HG03039 (cell line): Measurements from ENCODE around the gene ZNF777.
"Not testable (repeated sequence)": the region's sequence is repeated elsewhere in the genome, so short reads cannot be mapped to it uniquely, and the experiment has no call there.

ENCODE experiments used
- ATAC-seq: cut with Tn5 transposase; IDR thresholded peaks from one replicate; pipeline ENCODE4 v1.9.1; 2021; ENCODE audit warnings: mild to moderate bottlenecking, moderate library complexity; ENCODE audit not compliant: unreplicated experiment

Gene ZNF777

GRCh38 chr7:149455175-149455950 is 5.5 kb downstream of the ZNF777 start:
- no peak for ATAC-seq

DNA sequence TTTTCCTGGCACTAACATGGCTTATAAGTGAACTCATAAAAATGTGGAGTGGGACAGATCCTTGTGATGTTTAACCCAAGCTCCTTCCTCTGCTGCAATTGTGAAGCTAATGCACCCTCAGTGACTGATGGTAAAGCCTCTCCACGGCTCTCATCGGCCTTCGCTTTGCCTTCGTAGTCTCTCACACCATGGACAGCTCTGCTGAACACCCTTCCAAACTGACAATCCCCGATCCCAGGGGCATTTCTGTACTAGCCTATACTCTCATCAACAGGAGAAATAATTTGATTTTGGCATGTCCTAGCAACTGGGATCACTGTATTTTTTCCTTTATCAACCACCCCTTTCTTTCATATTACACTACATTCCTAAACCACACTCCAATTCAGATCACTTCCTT is 6.1 kb downstream of the ZNF777 start:
- ATAC-seq = no peak

DNA sequence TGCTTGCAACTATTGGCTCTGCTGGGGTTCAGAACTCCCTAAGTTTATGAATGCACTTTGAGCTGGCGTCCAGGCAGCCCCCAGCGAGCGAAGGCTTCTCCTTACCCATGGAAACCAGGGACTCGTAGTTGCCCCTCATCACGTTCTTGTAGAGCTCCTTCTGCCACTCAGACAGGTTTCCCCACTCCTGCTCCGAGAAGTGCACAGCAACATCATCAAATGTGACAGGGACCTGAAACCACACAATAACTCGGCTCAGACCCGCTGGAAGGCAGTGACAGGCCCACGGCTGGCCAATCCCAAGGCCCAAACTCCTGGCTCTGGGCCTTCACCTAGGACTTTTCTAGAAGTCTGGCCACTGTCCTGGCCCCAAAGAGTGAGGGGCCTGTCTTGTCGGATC is 6.9 kb downstream of the ZNF777 start:
- ATAC-seq = no peak

DNA sequence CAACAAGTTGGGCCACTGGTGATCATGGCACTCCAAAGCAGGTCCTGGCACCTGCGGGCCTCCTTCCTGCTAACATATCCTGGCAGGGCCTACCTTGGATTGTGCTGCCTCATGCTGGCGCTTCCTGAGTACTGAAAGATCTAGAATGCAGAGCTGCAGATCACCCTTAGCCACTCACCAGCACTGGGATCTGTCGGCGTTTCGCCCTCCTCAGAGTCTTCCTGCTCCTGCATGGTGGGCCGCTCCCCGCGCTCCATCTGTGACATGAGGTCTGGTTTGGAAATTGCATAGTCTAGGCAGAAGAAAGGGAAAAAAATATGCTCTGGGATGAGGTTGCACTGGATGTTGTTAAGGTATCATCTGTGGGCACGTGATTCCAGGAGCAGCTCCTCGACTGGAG is 10.0 kb downstream of the ZNF777 start:
- ATAC-seq = no peak

- ATAC-seq = no peak
Measured at GRCh38 chr7:149449897-149450296, 11.0 kb downstream of the ZNF777 start.

DNA sequence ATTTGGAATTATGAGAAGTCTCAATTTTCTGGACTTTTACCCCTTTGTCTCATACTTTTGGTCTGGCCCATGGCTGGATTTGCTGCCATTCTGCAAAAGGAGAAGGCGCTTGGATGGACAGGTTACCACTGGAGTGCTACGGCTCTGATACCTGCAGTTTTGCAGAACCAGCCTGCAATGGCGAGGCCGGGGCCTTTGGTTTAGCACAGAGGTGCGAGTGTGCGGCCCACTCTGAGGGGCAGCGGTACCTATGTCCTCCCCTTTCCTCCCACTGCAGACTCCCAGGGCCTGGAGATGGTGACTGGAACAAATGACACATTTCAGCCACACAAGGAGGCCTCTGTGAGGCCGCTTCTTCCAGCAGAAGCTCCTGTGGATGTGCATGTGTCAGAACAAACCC is 11.9 kb downstream of the ZNF777 start:
- ATAC-seq = no peak

DNA sequence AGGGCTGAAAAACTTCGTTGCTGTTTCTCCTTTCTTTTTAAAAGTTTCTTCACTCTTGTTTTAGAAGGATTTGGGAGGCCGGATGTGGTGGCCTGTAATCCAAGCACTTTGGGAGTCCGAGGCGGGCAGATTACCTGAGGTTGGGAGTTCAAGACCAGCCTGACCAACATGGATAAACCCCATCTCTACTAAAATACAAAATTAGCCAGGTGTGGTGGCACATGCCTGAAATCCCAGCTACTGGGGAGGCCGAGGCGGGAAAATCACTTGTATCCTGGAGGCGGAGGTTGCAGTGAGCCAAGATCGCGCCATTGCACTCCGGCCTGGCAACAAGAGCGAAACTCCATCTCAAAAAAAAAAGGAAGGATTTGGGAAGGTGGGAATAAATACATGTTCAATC is 14.8 kb downstream of the ZNF777 start:
- ATAC-seq = not testable (repeated sequence)

GRCh38 chr7:149444287-149444686 is 16.6 kb downstream of the ZNF777 start:
- ATAC-seq = no peak

DNA sequence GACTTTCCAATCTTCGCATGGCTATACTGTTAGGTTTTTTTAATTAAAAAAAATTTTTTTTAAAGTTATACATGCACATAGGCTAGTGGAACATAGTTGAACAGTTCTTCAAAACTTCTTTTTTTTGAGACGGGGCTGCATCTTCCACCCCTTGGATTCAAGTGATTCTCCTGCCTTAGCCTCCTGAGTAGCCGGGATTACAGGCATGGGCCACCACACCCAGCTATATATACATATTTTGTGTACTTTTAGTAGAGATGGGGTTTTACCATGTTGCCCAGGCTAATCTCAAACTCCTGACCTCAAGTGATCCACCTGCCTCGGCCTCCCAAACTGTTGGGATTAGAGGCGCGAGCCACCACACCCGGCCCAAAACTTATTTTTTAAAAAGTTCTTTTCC is 17.3 kb downstream of the ZNF777 start:
- no peak for ATAC-seq

DNA sequence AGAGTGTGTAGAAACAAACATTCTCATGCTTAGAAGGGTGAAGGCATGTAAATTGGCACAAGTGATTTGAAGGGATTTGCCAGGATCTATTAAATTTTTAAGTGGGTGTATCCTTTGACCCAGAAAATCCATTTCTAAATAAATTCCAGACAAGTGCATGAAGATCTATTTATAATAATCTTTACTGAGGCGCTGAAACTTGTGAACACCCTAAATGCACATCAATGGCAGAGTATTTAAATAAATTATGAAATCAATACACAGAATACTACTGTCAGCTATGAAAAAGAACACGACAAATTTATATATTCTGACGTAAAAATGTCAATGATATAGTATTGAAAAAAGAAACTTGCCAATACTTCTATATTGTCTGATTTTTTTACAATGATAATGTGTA is 17.9 kb downstream of the ZNF777 start:
- ATAC-seq = no peak

GRCh38 chr7:149440222-149440621 is 20.6 kb downstream of the ZNF777 start:
- no peak for ATAC-seq

- no peak for ATAC-seq
Measured at GRCh38 chr7:149436358-149436757, 24.5 kb downstream of the ZNF777 start.

DNA sequence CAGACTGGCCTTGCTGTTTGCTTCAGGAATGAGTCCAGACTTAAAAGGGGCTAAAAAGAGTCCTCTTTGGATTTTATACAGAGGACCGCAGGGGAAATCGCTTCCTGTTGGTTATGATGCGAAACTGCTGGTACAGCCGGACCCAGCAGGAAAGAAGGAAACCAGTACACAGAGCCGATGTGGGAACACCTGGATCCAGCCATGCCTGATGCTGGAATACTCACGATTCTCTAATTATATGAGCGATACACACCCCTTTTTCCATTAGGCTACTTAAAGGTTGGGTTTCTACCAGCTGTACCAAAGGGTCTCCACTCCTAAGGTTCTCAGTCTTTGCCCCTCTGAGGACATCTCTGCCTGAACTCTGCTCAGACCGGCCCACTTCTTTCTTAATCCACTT is 27.7 kb downstream of the ZNF777 start:
- ATAC-seq = no peak

GRCh38 chr7:149432121-149432691 is 28.7 kb downstream of the ZNF777 start:
- ATAC-seq = no peak

GRCh38 chr7:149431486-149432120 is 29.3 kb downstream of the ZNF777 start:
- no peak for ATAC-seq

- ATAC-seq = no peak
Measured at GRCh38 chr7:149430192-149430591, 30.7 kb downstream of the ZNF777 start.

GRCh38 chr7:149427893-149428292 is 33.0 kb downstream of the ZNF777 start:
- ATAC-seq = no peak

- ATAC-seq = no peak
Measured at GRCh38 chr7:149427096-149427680, 33.7 kb downstream of the ZNF777 start.

GRCh38 chr7:149423449-149424110 is 37.3 kb downstream of the ZNF777 start:
- no peak for ATAC-seq

DNA sequence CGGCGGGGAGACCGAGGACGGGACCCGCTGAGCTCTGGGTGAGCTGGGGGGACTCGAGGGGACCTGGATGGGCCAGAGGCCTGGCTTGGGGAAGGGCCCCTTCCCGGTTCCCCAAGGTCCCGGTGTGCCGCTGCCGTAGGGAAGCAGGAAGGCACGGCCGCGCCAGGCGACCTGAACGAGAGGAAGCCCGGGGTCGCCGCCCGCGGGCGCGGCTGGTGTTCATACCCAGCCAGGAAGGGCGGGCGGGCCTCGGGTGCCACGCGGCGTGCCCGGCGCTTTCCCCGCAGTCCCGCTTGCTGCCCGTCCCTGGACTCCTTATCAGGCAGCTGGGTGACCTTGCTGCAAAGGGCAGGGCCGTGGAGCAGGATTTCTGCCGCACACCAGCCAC is 38.0 kb downstream of the ZNF777 start:
- no peak for ATAC-seq

DNA sequence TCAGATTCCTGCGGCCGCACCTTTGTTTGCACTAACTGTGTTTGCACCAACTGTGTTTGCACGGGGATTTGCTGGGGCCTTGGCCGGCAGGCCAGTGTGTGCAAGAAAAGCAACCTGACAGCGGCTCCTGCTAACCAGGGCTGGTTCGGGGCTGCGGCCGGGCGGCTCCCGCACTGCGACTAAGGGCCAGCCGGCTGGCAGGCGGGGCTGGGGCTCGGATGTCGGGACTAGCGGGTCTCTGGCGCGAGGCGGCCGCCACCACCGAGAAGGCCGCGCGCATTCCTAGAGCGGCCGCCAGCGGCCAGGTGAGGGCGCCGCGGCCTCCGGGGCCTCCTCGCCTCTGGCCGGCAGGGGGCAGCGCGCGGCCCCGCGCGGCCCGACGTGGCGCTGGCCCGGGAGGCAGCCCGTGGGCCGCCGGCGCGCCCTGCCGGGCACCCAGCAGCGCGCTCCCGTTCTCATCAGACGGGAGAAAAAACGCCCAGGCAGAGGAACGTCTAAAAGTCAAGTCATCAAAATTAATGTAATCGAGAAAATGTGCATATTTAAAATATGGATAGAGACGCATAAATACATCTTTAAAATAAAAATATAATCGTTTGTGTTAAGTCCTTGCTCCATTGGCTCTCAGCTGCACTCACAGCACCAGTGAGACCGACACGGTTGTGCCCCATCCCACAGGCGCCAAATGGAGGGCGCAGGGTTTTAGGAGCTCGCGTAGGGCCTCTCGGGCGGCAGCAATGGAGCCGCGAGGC is 38.5 kb downstream of the ZNF777 start:
- peak; percentile 97 for ATAC-seq
